ENCODE data around the gene HOOK1. TPM values are rescaled to one million over a fixed set of nuclear protein-coding genes. Genes with fewer than 3 reads are reported as not detected.

HOOK1 gene
- total RNA-seq, 1 experiment from 2014 or later = 0.57 TPM

DNA sequence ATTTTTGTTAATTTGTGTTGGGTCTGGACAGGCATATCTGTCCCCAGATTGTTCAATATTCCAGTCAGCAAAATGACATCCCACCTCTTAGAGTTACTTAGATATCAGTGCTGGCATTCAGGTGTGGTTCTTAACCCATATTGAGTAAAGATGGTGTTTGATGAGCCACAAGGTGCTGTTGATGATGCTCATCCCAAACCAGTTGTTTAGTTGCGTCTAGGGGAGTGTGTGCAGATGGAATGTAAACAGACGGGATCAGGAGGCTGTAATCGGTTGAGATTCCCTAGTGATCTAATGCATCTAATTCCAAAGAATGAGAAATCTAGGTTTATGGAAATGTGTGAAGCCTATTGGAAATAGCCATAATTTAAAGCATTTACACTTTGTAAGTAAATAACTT, 1.1 kb downstream of the HOOK1 start:
- Histone ChIP-seq H3K27ac (ENCODE audit: low read length) (no peak overlapping the region), H3K4me1 (ENCODE audit: control insufficient read depth, insufficient read depth, low read length) (peaks cover 6% of the 10 kb centered on the region; the same call in 1 of the 2 replicates), H3K4me3 (ENCODE audit: low read depth in 2 of 2, low read length in 2 of 2) (no peak overlapping the region), H3K36me3 (ENCODE audit: control insufficient read depth, insufficient read depth, low read length) (no peaks in the 10 kb centered on the region; the same call in 1 of the 2 replicates), H3K27me3 (ENCODE audit: control insufficient read depth, insufficient read depth, low read length) (peaks cover 31% of the 10 kb centered on the region), H3K9me3 (ENCODE audit: control insufficient read depth, insufficient read depth, low read depth, low read length) (no peaks in the 10 kb centered on the region)
- POLR2A ChIA-PET = no interaction called here
- DNase-seq (ENCODE audit: low read depth, low spot score) = no peak
- intact Hi-C loops (cut with micrococcal nuclease; ENCODE audit: unreplicated experiment) (no loop called here), in situ Hi-C loops (cut with HindIII; ENCODE audit: low pct_unique_long_range_greater_than_20kb, low sequenced_read_pairs) (no loop called here)
- BruUV-seq (replicated peaks) = no TSS peak
- TF ChIP-seq POLR2AphosphoS5 (IDR thresholded peaks at IDR 0.05; ENCODE audit: low read depth, low read length) (no peak), TCF7L2 (IDR thresholded peaks at IDR 0.05; ENCODE audit: low read depth, low read length) (no peak), SIN3A (IDR thresholded peaks at IDR 0.05; ENCODE audit: borderline replicate concordance, insufficient read depth, low read depth, low read length) (no peak), REST (IDR thresholded peaks at IDR 0.05; ENCODE audit: insufficient read depth in 1 of 2, low read depth in 2 of 2, low read length in 1 of 2) (no peak), CTCF (IDR thresholded peaks at IDR 0.05) (no peak)
- ATAC-seq = no peak
- CTCF ChIA-PET = no interaction called here

- ChIA-PET POLR2A (no interaction called here), CTCF (no interaction called here)
- no peak overlapping the region for H3K4me3 ChIP-seq (ENCODE audit: low read depth in 2 of 2, low read length in 2 of 2)
Observed at GRCh38 chr1:59816318-59816878, 1.6 kb downstream of the HOOK1 start.

More at GRCh38 chr1:59816318-59816878, 1.6 kb downstream of the HOOK1 start:
- Histone ChIP-seq H3K27ac (ENCODE audit: low read length) (no peak overlapping the region), H3K9me3 (ENCODE audit: control insufficient read depth, insufficient read depth, low read depth, low read length) (no peaks in the 10 kb centered on the region), H3K4me1 (ENCODE audit: control insufficient read depth, insufficient read depth, low read length) (peaks cover 6% of the 10 kb centered on the region; the same call in 1 of the 2 replicates), H3K36me3 (ENCODE audit: control insufficient read depth, insufficient read depth, low read length) (no peaks in the 10 kb centered on the region; the same call in 1 of the 2 replicates), H3K27me3 (ENCODE audit: control insufficient read depth, insufficient read depth, low read length) (peaks cover 31% of the 10 kb centered on the region)
- TF ChIP-seq CTCF (IDR thresholded peaks at IDR 0.05) (no peak), SIN3A (IDR thresholded peaks at IDR 0.05; ENCODE audit: borderline replicate concordance, insufficient read depth, low read depth, low read length) (no peak), REST (IDR thresholded peaks at IDR 0.05; ENCODE audit: insufficient read depth in 1 of 2, low read depth in 2 of 2, low read length in 1 of 2) (no peak), POLR2AphosphoS5 (IDR thresholded peaks at IDR 0.05; ENCODE audit: low read depth, low read length) (no peak), TCF7L2 (IDR thresholded peaks at IDR 0.05; ENCODE audit: low read depth, low read length) (no peak)
- BruUV-seq (replicated peaks) = no TSS peak
- in situ Hi-C loops (cut with HindIII; ENCODE audit: low pct_unique_long_range_greater_than_20kb, low sequenced_read_pairs) = no loop called here
- DNase-seq (ENCODE audit: low read depth, low spot score) (no peak), ATAC-seq (no peak)
- intact Hi-C loops (cut with micrococcal nuclease; ENCODE audit: unreplicated experiment) = no loop called here
